Stimulated activated CD8-positive, alpha-beta memory T cell treated with anti-CD3 and anti-CD28 coated beads, Interleukin-7, amount 100 ng/mL, for 4 hours (primary cell): Measurements from ENCODE around the gene NEK8.
A peak's percentile ranks its signal among the peaks of the same experiment; 100 is the strongest.
"Not testable (repeated sequence)": the region's sequence is repeated elsewhere in the genome, so short reads cannot be mapped to it uniquely, and the experiment has no call there.

ENCODE experiments used
- DNase-seq, 2 donors: peaks; one replicate each; pipeline ENCODE4 v3.0.0-alpha.2; 2020; ENCODE audit warnings: low read depth in 2 of 2

The NEK8 gene

DNA sequence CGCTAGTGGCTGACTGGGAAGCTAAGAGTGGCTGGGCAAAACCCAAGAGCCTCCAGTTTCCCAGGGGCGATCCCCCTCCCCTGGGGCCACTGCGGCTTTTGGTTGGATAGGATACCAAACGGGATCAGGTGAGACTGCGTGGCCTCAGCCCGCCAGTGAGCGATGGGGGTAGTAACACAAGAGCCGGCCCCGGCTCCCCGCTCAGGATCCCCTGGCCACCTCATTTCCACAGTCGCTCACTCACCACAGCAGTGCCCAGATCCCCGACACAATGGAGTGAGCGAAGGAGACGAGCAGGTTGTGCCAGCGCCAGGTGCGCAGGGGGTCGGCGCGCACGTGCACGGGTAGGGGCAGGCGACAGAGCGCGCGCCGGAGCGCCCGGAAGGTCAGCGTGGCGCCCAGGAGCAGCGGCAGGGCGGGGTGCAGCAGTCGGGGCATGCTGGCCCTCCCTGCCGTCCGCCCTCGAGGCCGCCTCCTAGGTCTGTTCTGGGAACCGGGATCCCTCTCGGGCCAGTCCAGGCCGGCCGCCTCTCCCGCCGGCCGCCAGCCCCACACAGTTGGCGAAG, 2.8 kb upstream of the NEK8 start:
- no peak for DNase-seq

DNA sequence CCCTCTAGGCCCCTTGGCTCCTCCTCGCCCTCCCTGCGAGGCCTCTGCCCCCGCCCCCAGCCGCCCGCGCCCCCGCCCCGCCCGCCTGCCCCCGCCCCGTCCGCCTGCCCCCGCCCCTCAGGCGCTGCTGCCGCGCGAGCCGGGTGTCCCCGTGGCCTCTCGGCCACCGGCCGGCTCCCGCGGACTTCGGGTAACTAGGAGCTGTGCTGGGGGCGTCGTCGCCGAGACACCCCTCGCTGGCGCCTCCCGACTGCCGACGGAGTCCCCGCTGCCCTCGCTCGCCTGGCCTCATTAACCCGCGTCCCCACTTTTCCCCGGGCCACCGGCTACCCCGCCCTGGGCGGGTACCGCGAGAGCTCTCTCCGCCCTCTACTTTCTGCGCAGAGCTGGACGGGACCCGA, 2.4 kb upstream of the NEK8 start, which contains the start of gene TLCD1:
TSS of gene TLCD1 (minus strand) at position 8 of the 401 bp plus-strand sequence. CDS start 136 bp downstream, outside the sequence.
- DNase-seq, result peak in 1 of 2 donors; percentile 57

DNA sequence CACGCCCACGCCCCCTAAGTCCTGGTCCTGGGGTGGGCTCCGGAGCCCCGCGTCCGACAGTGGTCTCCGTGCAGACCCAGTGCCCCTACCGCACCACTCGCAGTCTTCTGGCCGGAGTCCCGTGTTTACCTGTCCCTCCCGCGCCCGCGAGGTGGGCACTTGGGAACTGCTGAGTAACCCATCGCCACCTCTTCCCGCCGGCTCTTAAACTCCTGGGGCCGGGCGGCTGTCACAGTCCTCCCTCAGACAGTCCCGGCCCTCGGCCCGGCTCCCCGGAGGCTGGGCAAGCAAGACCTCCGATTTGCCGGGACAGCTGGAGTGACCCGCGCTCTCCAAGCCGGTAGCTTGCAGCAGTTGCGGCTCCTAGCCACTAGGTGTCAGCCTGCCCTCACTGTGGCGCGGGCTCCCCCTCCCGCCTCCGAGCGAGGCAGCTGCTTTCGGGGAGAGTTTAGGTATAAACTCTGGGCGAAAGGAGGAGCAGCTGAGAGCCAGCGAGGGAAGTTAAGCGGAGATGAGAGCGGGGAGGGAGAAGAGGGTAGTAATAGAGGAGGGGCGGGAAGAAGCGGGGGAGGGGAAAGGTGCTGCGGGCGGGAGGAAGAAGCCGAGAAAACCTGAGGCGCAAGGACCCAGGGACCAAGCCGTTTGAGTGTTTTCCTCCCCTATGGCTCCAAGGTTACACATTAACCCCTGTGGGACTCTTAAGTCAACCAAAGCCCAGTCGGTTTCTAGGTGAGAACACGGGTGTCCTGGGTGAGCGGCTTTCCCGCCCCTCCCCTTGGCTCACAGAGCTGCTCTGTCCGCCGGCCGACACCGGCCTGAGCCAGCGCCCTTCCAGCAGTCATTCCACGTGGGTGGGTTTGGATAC, 1.7 kb upstream of the NEK8 start:
- DNase-seq, result peak; percentile 82 to 85

DNA sequence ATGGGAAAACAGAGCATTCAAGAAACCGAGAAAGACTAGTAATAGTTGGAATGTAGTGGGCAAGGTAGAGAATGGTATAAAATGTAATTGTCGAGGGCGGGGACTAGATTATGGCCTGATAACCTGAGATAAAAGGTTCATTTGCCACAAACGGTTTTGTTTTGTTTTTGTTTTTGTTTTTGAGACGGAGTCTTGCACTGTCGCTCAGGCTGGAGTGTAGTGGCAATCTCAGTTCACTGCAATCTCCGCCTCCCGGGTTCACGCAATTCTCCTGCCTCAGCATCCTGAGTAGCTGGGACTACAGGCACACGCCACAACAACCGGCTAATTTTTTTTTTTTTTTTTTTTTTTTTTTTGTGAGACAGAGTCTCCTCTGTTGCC, 1.4 kb downstream of the NEK8 start:
- no peak for DNase-seq

DNA sequence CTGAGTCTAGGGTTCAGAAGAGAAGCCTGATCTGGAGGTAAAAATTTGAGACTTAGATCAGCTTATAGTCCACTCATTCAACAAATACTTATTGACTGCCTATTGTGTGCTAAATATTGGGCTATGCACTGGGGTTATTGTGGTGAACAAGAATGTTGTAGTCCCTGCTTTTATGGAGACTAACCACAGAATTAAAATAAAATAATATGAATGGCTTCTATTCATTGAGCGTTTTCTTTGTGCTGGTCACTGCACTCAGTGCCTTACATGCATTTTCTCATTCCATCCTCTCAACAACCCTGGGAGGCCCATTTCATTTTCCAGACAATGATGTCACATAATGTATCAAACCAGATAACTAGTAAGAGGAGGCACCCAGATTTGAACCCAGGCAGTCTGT, 4.8 kb downstream of the NEK8 start:
- DNase-seq, result no peak

DNA sequence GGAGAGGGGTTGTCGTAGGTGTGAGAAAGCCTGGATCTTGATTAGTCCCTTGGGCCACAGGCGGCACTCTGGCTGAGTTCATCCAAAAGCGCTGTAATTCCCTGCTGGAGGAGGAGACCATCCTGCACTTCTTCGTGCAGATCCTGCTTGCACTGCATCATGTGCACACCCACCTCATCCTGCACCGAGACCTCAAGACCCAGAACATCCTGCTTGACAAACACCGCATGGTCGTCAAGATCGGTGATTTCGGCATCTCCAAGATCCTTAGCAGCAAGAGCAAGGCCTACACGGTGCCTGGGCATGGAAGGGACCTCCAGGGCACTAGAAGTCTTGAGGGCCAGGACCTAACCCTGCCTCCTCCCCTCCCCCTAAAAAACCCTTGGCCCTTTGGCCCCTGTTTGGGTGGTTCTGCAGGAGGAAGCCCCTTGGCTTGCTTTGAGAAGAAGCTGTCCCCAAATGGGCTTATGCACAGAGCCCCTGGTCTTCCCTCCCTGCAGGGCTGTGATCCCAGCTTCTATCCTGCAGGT, 6.2 kb downstream of the NEK8 start:
- DNase-seq, result no peak

DNA sequence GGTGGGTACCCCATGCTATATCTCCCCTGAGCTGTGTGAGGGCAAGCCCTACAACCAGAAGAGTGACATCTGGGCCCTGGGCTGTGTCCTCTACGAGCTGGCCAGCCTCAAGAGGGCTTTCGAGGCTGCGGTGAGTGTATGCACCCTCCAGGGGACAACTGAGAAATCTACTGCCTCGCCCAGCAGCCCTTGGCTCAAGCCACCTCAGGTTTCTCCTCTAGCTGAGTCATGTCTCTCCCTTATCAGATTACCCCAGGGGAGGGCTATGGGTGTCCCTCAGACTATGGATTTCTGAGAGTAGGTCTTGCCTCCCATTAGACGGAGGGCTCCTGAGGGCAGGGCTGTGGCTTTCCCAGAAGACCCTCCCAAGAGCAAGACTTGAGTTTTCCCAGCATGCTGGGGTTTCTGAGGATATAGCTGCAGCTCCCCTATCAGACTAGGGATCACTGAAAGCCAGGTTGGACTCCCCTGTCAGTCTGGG, 6.7 kb downstream of the NEK8 start:
- no peak for DNase-seq

DNA sequence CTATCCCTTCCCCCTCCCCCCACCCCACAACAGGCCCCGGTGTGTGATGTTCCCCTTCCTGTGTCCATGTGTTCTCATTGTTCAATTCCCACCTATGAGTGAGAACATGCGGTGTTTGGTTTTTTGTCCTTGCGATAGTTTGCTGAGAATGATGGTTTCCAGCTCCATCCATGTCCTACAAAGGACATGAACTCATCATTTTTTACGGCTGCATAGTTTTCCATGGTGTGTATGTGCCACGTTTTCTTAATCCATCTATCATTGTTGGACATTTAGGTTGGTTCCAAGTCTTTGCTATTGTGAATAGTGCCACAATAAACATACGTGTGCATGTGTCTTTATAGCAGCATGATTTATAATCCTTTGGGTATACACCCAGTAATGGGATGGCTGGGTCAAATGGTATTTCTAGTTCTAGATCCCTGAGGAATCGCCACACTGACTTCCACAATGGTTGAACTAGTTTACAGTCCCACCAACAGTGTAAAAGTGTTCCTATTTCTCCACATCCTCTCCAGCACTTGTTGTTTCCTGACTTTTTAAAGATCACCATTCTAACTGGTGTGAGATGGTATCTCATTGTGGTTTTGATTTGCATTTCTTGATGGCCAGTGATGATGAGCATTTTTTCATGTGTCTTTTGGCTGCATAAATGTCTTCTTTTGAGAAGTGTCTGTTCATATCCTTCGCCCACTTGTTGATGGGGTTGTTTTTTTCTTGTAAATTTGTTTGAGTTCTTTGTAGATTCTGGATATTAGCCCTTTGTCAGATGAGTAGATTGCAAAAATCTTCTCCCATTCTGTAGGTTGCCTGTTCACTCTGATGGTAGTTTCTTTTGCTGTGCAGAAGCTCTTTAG, 7.6 kb downstream of the NEK8 start:
- DNase-seq, result not testable (repeated sequence)

DNA sequence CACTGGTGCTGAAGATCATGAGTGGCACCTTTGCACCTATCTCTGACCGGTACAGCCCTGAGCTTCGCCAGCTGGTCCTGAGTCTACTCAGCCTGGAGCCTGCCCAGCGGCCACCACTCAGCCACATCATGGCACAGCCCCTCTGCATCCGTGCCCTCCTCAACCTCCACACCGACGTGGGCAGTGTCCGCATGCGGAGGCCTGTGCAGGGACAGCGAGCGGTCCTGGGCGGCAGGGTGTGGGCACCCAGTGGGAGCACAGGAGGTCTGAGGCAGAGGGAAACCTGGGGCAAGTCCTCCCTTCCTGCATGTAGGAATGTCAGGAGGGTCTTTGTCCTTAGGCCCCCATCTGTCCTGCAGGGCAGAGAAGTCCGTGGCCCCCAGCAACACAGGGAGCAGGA, 8.7 kb downstream of the NEK8 start:
- DNase-seq, result no peak

DNA sequence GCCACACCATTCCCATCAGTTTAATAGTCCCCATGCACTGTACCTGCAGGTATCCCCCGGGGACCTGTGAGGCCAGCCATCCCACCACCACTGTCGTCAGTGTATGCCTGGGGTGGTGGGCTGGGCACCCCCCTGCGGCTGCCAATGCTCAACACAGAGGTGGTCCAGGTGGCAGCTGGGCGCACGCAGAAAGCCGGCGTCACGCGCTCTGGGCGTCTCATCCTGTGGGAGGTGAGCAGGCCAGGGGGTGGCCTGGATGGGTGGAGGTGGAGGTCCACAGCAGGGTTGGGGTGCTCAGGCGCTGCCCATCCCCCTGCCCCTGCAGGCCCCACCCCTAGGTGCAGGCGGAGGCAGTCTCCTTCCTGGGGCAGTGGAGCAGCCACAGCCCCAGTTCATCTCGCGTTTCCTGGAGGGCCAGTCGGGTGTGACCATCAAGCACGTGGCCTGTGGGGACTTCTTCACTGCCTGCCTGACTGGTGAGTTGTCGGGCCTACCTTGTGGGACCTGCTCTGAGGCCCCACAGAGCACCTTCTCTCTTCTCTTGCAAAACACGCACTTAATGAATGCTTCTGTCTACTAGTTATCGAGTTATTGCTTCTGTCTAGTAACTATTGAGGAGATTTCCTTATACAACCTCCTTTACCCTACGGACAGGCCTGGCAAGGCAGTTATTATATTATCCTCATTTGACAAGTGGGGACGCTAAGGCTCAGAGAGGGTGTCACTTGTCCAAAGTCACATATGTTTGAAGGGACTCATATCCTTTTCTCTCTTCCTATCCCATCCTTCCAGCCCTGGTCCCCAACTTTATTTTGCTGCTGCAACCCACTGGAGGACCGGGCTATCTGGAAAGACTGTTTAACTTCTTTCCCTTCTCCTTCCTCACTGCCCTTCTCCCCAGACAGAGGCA, 9.4 kb downstream of the NEK8 start:
- no peak for DNase-seq

DNA sequence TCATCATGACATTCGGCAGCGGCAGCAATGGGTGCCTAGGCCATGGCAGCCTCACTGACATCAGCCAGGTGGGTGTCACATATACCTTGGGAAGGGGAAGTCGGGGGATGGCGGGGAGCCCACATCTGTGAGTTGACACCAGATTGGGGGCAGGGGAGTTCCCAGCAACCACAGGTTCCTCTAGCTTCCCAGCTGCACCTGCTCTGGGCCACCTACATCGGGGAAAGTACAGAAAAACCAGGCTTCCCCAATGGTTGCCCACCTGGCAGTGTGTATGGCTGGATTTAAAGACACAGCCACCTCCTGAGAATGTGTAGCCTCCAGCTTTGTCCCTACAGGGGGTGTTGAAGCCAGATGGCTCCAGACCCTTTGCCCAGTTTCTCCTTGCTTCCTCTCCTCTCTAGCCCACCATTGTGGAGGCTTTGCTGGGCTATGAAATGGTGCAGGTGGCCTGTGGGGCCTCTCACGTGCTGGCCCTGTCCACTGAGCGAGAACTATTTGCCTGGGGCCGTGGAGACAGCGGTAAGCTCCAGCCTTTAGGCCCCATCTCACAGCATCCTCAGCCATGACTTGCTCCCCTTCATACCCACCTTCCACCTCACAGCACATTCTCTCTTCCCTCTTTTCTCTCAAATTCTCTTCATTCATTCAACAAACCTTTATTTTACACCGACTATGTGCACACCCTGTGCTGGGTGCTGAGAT, 10.2 kb downstream of the NEK8 start:
- peak; percentile 73 to 77 for DNase-seq

DNA sequence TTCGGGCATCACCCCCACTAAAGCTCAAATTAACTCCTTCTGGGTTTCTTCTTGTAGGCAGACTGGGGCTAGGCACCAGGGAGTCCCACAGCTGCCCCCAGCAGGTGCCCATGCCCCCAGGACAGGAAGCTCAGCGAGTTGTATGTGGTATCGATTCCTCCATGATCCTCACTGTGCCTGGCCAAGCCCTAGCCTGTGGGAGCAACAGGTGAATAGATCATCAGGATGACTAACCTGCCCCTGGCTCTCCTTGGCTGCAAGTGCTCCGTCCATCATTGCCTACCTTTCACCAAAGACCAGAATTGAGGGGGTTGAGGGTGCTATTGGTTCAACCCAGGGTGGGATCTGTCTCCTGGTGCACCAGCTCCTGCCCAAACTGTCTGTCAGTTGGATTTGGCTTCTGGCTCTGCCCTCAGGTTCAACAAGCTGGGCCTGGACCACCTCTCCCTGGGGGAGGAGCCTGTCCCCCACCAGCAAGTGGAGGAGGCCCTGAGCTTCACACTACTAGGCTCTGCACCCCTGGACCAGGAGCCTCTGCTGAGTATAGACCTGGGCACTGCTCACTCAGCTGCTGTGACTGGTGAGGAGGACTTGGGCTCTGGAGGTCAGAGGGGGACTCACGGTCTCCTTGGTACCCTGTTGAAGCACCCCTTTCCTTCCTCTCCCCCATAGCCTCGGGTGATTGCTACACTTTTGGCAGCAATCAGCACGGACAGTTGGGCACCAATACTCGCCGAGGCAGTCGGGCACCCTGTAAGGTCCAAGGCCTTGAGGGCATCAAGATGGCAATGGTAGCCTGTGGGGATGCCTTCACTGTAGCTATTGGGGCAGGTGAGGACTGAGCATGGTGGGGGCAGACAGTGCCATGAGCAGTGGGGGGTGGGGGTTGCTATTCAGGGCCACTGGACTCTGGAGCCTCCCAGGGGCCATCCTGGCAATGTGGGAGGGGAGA, 12.1 kb downstream of the NEK8 start:
- DNase-seq, result no peak

DNA sequence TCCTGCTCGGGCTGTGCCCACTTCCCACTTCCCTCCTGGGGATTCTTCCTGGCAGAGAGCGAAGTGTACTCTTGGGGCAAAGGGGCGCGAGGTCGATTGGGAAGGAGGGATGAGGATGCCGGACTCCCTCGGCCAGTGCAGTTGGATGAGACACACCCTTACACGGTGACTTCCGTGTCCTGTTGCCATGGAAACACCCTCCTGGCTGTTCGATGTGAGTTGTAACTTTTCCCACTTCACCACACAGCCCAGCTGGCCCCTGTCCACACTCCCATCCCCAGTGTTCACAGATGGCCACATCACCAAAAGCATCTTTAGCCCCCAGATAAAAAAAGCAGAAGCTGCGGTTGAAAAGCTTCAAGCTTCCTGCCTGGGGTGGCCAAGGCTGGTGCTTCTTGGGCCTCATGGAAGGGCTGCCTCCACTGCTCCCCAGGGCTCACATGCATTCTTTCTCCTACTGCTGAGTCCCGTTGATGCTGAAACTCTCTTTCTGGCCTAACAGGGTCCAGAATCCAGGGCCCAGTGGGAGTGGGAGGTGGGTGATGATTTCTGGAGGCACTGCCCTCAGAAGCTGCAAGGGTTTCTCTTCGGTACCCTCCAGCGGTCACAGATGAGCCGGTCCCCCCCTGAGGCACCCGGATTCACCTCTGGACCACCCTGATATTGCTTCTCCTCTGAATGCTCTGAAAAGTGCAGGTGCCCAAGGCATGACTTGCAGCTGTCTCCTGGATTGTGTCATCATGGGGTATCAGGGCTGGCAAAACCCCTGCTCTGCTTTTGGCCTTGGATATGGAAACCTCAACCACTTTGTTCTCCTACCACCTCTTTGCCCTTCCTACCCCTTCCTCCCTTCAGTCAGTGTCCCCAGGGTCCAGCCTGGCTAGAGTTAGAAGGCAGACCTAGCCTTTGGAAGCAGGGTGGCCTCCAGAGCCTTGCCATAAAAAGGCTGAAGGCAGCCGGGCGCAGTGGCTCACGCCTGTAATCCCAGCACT, 13.1 kb downstream of the NEK8 start:
- DNase-seq, result no peak

DNA sequence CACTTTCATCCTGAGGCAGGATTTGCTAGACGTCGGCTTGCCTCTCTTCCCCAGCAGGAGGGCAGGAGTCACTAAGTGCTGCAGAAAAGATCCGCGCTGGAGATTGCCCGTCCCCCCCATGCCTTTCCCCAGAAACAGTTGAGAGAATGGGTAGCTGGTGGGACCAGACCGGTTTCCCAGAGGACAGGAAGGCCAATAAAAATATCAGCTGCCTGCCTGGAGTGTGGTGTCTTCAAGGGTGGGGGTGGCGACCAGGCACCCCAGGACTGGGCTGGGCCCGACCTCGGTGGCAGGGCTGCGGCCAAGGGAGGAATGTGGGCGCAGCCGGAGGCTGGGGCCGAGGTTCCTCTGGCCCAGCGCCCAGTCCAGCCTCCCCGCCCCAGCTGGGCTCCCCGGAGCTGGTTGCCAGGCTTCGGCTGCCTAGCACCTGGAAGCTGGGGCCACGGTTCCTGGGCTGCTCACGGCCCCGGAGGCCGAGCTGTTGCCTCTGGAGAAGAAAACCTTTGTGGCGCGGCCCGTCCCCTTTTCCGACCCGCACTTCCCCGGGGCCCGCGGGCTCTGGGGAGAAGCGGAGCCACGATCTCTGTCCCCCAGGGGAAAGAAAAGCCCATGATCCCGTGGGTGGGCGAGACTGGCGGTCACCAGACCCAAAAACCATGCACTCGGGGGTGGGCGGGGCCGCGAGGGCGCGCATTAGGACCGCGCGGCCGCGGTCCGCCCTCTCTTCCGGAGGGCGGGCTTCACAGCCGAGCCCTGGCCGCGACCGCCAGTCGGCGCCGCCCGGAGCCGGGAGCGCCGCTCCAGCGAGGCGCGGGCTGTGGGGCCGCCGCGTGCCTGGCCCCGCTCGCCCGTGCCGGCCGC, 14.9 kb downstream of the NEK8 start, which contains the start of gene TRAF4:
TSS of gene TRAF4 (plus strand) at position 769 of the 861 bp plus-strand sequence. CDS start 102 bp downstream, outside the sequence.
- DNase-seq, result peak; percentile 60 to 78

DNA sequence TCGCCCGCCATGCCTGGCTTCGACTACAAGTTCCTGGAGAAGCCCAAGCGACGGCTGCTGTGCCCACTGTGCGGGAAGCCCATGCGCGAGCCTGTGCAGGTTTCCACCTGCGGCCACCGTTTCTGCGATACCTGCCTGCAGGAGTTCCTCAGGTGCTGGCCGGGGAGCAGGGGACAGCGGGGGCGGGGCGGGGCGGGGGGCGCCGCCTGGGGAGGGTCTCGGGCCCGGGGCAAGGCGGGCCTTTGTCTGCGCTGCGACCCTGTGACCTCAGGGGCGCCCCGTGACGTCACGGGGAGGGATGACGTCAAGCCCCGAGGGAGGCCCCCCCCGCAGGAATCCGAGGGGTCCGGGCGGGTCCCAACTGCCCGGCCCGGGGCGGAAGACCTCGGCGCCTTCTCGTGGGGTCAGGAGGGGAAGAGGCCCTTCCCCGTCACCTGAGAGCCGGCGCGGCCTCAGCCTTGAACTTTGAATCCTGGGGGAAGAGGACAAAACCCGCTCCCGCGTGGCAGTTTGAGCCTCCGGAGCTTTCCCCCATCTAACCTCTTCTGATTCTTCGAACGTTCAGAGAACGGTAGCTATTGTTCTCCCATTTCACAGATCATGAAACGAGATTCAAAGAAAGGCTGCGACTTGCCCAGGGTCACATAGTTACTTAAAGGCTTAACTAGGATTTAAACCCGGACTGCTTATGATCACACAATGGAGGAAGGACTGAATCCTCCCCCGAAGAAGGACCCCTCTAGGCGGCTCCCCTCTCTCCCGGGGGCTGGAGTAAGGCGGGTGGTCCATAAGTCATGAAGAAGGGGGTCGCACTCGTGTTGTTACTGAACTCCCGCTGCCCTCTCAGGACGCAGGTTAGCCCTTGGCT, 15.8 kb downstream of the NEK8 start:
- DNase-seq, result peak in 1 of 2 donors; percentile 63
